ENCODE measurements around the gene CHRDL1. TPM values are rescaled to one million over a fixed set of nuclear protein-coding genes. Genes with fewer than 3 reads are reported as not detected.

The CHRDL1 gene
- total RNA-seq, 1 donor from 2014 or later: not detected

DNA sequence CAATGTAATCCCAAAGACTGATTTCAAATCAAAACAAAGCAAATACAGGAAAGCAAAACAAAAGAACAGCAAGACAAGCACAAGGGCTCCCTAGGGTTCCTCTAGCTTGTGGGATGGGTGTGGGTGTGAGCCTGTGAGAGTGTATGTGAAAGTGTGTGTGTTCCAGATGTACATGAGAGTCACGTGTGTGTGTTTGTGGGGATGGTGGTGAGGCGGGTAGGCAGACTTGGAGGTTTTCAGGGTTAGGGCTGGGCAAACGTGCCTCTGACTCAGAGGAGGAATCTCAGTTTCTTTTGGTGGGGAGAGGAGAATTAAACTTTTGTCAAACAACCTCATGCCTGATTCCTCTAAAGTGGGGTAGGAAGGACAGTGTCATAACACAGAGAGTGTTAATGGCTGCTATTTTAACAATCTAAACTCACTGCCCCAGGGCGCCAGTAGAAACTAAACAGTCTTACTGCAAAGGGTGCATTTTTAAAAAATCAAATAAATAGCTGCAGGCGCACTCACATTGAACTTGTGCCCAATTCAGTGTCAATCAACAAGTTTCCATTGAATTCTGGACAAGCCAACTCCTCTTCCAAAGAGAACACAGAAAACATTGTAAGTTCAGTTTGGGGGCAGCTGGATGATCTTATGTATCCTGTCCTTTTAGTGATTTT is 51.8 kb downstream of the CHRDL1 start:
- no peak for DNase-seq (ENCODE audit: low read depth, low spot score)

GRCh38 chrX:110741213-110741796 is 54.3 kb downstream of the CHRDL1 start:
- no peak for DNase-seq (ENCODE audit: low read depth, low spot score)

DNA sequence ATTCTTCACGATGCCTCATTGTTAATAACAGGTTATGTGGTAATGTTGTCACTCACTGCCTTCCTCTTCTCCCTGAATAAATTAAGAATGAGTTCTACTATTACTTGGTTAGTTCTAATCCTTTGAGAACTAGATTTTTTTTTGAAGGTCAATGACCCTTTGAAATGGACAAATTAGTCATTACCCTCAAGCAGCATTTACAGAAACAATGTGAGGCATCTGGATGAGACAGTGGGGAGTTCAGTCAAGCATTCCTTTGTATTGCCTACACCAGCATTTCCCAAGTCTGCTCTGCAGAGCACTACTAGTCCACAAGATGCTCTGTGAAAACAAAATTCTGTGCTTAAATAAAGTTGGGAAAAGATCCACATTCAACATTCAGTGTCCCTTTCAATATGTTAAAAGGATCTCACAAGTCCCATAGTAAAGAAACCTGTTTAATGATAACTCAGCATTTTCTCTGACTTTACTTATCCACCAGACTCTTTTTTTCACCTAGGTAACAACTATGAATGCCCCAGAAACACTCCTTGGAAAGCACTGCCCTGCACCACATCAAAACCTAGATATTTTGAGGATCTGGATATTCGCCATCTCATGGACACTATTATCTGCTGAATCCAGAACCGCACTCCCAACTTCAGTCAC is 60.6 kb downstream of the CHRDL1 start:
- no peak for DNase-seq (ENCODE audit: low read depth, low spot score)

GRCh38 chrX:110734271-110734670 is 61.3 kb downstream of the CHRDL1 start:
- DNase-seq (ENCODE audit: low read depth, low spot score): no peak

DNA sequence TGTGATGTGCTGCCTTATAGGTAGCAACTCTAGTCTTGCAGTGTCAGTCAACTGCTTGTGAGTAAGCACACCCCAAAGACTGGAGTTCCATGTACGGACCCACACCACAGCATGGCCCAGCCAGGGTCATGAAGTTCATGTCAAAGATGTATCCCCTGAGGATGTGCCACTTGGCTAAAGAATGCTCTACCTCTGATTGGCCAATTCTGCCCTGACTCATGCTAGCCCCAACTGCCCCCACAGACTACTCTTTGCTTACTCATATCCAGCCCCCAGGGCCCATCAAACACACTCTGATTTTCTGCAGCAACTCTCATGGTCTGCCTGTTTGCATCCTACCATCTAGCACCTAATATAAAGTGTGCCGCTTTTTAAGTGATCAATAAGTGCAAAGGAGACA is 62.5 kb downstream of the CHRDL1 start:
- no peak for DNase-seq (ENCODE audit: low read depth, low spot score)

DNA sequence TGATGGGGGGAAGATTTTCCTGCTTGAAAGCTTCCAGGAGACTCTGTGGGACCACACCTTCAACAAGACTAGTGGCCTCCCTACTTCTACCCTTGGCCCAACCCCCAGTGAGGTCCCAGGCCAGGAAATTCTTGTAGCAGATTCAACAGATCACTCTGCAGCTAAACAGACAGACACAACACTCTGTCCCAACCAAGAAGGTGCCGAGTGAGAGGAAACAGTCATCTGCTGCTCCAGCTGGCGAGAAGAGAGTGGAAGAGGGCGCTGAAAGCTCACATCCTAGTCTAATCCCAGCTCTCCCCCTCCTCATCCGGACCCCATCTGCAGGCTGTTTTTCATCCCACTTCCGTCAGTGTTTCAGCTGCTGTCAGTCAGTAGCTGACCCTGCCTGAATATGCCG is 63.4 kb downstream of the CHRDL1 start:
- no peak for DNase-seq (ENCODE audit: low read depth, low spot score)

- DNase-seq (ENCODE audit: low read depth, low spot score): no peak
Measured at GRCh38 chrX:110723844-110724243, 71.8 kb downstream of the CHRDL1 start.

- DNase-seq (ENCODE audit: low read depth, low spot score): no peak
Measured at GRCh38 chrX:110722135-110722534, 73.5 kb downstream of the CHRDL1 start.

GRCh38 chrX:110713666-110714065 is 82.0 kb downstream of the CHRDL1 start:
- no peak for DNase-seq (ENCODE audit: low read depth, low spot score)

DNA sequence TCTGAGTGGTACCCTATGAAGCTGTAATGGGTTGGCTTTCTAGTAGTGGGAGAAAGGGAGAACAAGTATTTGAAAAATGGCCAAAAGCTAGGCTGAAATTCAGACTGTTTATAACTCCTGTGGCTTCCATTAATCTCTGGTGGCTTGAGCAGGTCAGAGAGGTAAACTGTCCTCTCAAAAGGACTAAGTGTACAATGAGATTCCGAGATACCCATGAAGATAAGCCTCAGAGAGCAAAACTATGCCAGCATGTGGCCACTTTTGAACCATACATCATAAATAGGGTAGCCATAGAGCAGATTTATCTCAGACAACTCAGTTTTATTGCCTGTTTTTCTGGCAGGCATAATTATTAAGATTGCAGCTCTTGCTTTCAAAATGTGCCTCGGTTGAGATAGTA is 89.2 kb downstream of the CHRDL1 start:
- no peak for DNase-seq (ENCODE audit: low read depth, low spot score)

GRCh38 chrX:110703641-110704040 is 92.0 kb downstream of the CHRDL1 start:
- no peak for DNase-seq (ENCODE audit: low read depth, low spot score)

GRCh38 chrX:110699109-110699508 is 96.5 kb downstream of the CHRDL1 start:
- DNase-seq (ENCODE audit: low read depth, low spot score): no peak

DNA sequence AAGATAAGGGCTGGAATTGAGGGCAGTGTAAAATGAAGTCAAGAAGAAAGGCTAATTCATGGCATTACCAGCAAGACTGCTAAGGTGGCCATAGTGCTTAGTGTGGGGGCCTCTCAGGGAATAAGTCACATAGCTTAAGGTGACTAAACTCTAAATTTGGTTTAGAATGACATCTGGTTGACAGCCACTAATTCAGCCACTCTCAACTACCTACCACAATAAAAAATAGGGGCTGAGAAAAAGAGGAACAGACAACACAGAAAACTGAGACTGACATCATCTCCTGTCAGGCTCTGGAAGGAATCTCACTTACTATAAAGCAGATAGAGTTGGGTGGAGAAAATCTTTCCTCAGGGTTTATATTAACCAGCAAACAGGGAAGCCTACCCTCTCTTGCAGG is 96.9 kb downstream of the CHRDL1 start:
- no peak for DNase-seq (ENCODE audit: low read depth, low spot score)

- no peak for DNase-seq (ENCODE audit: low read depth, low spot score)
Measured at GRCh38 chrX:110692866-110693265, 102.8 kb downstream of the CHRDL1 start.

DNA sequence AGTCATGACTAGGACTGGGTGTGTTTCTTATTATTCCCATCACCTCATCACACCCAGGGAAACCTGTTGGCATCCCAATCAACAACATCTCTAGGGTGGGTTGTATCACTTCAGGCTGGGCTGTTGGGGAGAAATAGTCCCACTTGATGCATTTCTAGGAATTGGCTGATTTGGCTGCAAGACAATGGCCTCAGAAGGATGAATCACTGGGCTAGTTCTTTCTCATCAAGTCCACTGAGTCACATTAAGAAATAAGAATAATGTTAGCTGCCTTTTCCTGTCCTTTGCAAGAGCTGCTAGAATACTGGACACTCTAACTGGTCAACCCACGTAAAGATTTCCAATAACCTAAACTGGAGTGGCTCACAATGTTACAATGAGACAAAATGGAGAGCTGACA is 104.2 kb downstream of the CHRDL1 start:
- no peak for DNase-seq (ENCODE audit: low read depth, low spot score)

GRCh38 chrX:110684653-110685052 is 111.0 kb downstream of the CHRDL1 start:
- no peak for DNase-seq (ENCODE audit: low read depth, low spot score)

DNA sequence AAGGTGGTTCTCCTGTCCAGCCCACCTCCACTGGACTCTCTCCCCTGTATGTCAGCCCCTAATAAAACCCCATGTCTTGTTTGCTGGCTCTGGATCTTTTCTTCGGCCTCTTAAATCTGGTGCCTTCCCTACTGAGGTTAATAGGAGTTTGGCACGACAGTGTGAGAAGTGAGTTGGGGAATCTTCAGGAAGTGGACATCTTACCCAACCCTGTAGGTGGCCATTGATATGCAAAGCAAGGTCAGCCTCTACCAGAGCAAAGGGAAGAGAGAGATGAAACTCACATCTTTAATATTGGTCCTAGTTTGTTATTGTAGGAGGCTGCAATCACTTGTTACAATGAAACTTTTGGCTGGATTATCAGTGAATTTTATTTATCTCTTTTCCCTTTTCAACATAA is 111.7 kb downstream of the CHRDL1 start:
- no peak for DNase-seq (ENCODE audit: low read depth, low spot score)

DNA sequence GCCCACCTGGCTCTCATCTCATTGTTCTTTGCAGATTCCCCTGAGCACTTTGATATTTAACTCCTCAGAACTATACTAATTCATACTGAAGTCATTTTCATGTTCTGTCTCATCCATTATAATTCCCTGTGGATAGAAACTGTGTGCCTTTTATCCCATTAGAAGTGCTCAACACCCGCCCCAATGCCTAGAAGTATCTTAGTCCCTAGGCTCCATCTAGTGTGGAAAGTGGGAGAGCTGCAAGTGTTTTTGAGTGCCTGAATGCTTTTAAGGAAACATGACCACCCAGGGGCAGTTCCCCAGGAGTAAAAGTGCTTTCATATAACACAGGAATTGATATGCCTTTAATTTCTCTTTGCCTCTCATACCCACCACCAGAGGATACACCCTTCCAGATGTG is 117.0 kb downstream of the CHRDL1 start:
- DNase-seq (ENCODE audit: low read depth, low spot score): no peak

GRCh38 chrX:110675886-110676285 is 119.7 kb downstream of the CHRDL1 start:
- no peak for DNase-seq (ENCODE audit: low read depth, low spot score)

DNA sequence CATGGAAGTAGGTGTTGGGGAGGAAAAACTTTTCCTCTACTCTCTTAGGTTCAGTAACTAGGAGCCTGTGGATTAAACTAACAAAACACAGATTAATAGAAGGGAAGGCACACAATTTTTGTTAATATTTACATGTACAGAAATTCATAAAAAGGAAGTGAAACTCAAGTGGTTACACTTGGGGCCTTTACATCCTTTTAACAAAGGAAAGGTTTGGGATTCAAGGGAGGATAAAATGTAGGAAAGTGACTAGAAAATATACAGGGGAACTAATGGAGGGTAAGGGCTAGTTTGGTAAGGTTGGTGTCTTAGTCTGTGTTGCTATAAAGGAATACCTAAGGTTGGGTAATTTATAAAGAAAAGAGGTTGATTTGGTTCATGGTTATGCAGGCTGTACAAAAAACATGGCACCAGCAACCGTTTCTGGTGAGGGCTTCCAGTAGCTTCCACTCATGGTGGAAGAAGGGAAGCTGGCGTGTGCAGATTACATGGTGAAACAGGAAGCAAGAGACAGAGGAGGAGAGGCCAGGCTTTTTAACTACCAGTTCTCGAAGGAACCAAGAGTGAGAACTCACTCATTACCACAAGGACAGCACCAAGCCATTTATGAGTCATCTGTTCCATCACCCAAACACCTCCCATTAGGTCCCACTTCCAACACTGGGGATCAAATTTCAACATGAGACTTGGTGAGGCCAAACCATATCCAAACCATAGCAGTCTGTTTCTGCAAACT is 124.4 kb downstream of the CHRDL1 start:
- no peak for DNase-seq (ENCODE audit: low read depth, low spot score)

DNA sequence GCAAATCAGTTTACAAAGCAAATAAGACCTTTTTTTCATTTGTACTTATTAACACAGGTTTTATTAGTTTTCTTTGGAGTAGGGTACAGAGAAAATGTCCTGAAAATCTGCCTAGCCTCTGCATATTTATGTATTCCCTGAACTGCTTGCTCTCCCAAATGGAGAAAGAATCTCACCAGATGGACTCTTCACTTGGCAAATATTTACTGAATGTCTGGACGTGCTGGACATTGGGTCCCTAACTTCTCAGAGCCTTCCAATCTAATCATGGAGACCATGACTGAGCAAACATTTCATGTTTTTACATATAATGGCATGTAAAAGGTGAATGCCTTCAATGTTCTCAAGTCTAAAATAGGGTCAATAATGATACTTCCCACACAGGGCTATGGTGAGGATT is 126.0 kb downstream of the CHRDL1 start:
- no peak for DNase-seq (ENCODE audit: low read depth, low spot score)

DNA sequence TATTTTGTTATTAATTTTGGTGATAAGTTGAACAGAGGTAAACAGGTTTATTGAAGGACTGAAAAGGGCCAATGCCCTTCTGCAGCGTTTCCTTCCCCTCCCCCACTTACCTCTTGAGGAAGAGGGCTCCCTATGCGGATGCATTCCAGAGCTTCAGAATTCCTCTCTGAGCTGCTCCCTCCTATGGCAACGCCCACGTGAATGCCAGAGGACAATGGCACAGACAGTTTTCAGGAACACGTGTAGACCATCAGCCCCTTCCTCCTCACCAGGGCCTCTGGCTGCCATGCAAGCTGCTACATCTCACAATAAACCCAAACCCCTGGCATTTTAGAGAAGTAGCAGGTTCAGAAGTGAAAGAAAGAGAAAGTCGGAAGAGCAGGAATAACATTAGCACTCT is 127.9 kb downstream of the CHRDL1 start:
- no peak for DNase-seq (ENCODE audit: low read depth, low spot score)
